K562 (cell line): ENCODE results near the gene MAP2K7.

ENCODE experiments used
- ARNT ChIP-seq, 2 experiments: fragments of 450-650 bp; IDR thresholded peaks; 2 replicates each; pipeline ENCODE4 v1.6.1; 2016; ENCODE audit warnings: mild to moderate bottlenecking in 1 of 2
- ELF4 ChIP-seq: fragments of 450-650 bp; formaldehyde crosslinking; IDR thresholded peaks from 2 replicates; pipeline ENCODE4 v1.4.0; 2022; ENCODE audit warnings: missing genetic modification characterization
- EZH2 ChIP-seq: IDR thresholded peaks from 2 replicates; pipeline ENCODE4 v1.6.1; 2012; ENCODE audit warnings: low read depth, mild to moderate bottlenecking, inconsistent platforms, low read length, borderline replicate concordance
- FOXM1 ChIP-seq, 2 experiments: fragments of 450-650 bp in 1 of 2; sonication (generic) in 1 of 2; formaldehyde crosslinking in 1 of 2; IDR thresholded peaks; 2 replicates each; pipeline versions ENCODE4 v1.6.1 to v1.9.0; 2017 to 2022; ENCODE audit warnings: low read depth in 2 of 2, mild to moderate bottlenecking in 2 of 2, missing genetic modification reagents in 1 of 2, moderate library complexity in 1 of 2
- SIN3A ChIP-seq, 2 experiments: fragments of 150-350 bp in 1 of 2; IDR thresholded peaks; 2 replicates each; pipeline ENCODE4 v1.6.1; 2011 to 2016; ENCODE audit warnings: borderline replicate concordance in 2 of 2, low read depth in 2 of 2, low read length in 2 of 2, mild to moderate bottlenecking in 2 of 2, moderate library complexity in 2 of 2; ENCODE audit not compliant: control insufficient read depth in 1 of 2
- ZNF324 ChIP-seq: fragments of 250-450 bp; sonication (Bioruptor Pico); IDR thresholded peaks from 2 replicates; pipeline ENCODE4 v1.4.0; 2020; ENCODE audit warnings: mild to moderate bottlenecking
- TF ChIP-seq, protein P1 (sequence below), 3 experiments: IDR thresholded peaks in 2 of 3; conservative IDR thresholded peaks in 1 of 3; 2 replicates each; pipeline ENCODE4 v1.5.1; 2011 to 2012; ENCODE audit warnings: low read length in 3 of 3, mild to moderate bottlenecking in 3 of 3, control low read depth in 2 of 3, improper control_type of control experiment in 1 of 3, inconsistent platforms in 1 of 3, low read depth in 1 of 3, mixed read lengths in 1 of 3, moderate library complexity in 1 of 3; ENCODE audit not compliant: insufficient read depth in 2 of 3
- TF ChIP-seq, protein P2 (sequence below): fragments of 200-800 bp; sonication (Bioruptor generic); IDR thresholded peaks from 2 replicates; pipeline ENCODE4 v1.6.1; 2017; ENCODE audit warnings: missing genetic modification characterization, missing compliant biosample characterization
- TF ChIP-seq, protein P3 (sequence below): sonication (generic); formaldehyde crosslinking; IDR thresholded peaks from 2 replicates; pipeline ENCODE4 v1.8.1; 2022; ENCODE audit warnings: missing genetic modification reagents

DNA sequence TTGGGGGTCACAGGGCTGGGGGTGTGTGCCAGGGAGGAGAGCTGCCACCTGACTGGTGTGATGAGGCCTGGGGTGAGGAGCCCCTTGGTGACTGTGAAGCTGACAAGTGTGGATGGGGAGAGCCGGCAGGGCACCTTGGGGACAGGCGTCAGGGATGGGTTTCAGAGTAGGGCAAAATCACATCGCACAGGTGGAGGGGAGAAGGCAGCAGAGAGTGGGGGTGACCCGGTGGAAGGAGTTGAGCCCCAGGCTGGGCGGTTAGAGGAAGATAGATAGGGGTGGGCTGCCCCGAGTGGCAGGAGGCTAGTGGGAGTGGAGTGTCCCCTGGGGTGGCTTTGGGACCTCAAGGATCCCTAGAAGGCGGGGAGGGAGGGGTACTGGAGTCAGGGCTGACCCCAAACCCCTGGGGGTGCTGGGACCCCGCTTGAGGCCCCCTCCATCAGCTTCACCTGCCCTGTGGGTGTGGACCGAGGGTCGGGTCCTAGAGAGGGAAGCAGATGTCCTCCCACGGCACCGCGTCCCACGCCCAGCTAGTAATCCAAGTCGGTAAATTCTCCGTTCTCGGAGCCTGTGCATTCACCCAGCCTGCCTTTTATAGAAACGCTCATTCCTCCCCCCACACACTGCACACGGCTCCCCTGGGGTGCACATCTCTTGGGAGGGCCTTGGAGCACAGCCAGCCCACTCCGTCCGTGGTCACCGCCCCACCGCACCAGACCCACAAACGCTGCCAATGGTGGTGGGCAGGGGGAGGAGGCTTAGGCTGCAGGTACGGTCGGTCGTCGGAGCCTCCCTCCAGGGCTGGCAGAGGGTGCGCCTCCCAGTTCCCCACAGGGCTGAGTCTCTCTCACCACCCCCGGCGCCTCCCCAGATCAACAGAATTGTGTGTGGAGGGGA is 19.9 kb downstream of the MAP2K7 start:
- TF ChIP-seq, protein P1, sequence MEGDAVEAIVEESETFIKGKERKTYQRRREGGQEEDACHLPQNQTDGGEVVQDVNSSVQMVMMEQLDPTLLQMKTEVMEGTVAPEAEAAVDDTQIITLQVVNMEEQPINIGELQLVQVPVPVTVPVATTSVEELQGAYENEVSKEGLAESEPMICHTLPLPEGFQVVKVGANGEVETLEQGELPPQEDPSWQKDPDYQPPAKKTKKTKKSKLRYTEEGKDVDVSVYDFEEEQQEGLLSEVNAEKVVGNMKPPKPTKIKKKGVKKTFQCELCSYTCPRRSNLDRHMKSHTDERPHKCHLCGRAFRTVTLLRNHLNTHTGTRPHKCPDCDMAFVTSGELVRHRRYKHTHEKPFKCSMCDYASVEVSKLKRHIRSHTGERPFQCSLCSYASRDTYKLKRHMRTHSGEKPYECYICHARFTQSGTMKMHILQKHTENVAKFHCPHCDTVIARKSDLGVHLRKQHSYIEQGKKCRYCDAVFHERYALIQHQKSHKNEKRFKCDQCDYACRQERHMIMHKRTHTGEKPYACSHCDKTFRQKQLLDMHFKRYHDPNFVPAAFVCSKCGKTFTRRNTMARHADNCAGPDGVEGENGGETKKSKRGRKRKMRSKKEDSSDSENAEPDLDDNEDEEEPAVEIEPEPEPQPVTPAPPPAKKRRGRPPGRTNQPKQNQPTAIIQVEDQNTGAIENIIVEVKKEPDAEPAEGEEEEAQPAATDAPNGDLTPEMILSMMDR (IDR thresholded peaks at IDR 0.05 in 2 of 3, conservative IDR thresholded peaks at IDR 0.05 in 1 of 3; ENCODE audit: insufficient read depth in 2 of 3, low read depth in 1 of 3, low read length in 3 of 3), result no peak
- TF ChIP-seq, protein P2, sequence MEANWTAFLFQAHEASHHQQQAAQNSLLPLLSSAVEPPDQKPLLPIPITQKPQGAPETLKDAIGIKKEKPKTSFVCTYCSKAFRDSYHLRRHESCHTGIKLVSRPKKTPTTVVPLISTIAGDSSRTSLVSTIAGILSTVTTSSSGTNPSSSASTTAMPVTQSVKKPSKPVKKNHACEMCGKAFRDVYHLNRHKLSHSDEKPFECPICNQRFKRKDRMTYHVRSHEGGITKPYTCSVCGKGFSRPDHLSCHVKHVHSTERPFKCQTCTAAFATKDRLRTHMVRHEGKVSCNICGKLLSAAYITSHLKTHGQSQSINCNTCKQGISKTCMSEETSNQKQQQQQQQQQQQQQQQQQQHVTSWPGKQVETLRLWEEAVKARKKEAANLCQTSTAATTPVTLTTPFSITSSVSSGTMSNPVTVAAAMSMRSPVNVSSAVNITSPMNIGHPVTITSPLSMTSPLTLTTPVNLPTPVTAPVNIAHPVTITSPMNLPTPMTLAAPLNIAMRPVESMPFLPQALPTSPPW, result no peak
- TF ChIP-seq EZH2, result no peak
- TF ChIP-seq ELF4 (CRISPR knock-in tag), result no peak
- TF ChIP-seq FOXM1 (IDR thresholded peaks at IDR 0.05; ENCODE audit: low read depth), result no peak
- no peak for TF ChIP-seq FOXM1 (CRISPR knock-in tag; IDR thresholded peaks at IDR 0.05; ENCODE audit: low read depth)
- TF ChIP-seq, protein P3, sequence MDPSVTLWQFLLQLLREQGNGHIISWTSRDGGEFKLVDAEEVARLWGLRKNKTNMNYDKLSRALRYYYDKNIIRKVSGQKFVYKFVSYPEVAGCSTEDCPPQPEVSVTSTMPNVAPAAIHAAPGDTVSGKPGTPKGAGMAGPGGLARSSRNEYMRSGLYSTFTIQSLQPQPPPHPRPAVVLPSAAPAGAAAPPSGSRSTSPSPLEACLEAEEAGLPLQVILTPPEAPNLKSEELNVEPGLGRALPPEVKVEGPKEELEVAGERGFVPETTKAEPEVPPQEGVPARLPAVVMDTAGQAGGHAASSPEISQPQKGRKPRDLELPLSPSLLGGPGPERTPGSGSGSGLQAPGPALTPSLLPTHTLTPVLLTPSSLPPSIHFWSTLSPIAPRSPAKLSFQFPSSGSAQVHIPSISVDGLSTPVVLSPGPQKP, result no peak
- TF ChIP-seq SIN3A (IDR thresholded peaks at IDR 0.05; ENCODE audit: borderline replicate concordance in 2 of 2, control insufficient read depth in 1 of 2, low read depth in 2 of 2, low read length in 2 of 2), result no peak
- TF ChIP-seq ARNT (IDR thresholded peaks at IDR 0.05), result no peak
- no peak for TF ChIP-seq ZNF324
